ENCODE data around the gene BABAM2. TPM values are rescaled to one million over a fixed set of nuclear protein-coding genes. Genes with fewer than 3 reads are reported as not detected.

Gene BABAM2
- polyA plus RNA-seq, 3 donors, result 33.2 to 52.8 (median 49.3) TPM

- H3K4me1 Mint-ChIP-seq, result peaks cover 8% of the 10 kb centered on the region
- no peak overlapping the region for H3K4me2 ChIP-seq (replicated peaks; ENCODE audit: extremely low read depth, low read length, poor library complexity, severe bottlenecking)
- H3K4me3 Mint-ChIP-seq, result no peak overlapping the region
- no peak overlapping the region for H3K27ac ChIP-seq (ENCODE audit: low read depth in 1 of 2, low read length in 2 of 2)
- no peaks in the 10 kb centered on the region for H3K27me3 Mint-ChIP-seq (ENCODE audit: low read depth in 3 of 3)
- no peak overlapping the region for H2AFZ ChIP-seq (ENCODE audit: insufficient read depth, low read depth, low read length, poor library complexity, severe bottlenecking)
- intact Hi-C loops (cut with micrococcal nuclease), result no loop called here
- DNase-seq, result no peak
- H3K9me3 Mint-ChIP-seq, result peaks cover 0 to 3% (median 0%) of the 10 kb centered on the region in 7 donors
- no peak for TF ChIP-seq CTCF (IDR thresholded peaks at IDR 0.05)
- no peaks in the 10 kb centered on the region for H3K27me3 ChIP-seq (ENCODE audit: control insufficient read depth in 2 of 2, insufficient read depth in 2 of 2, low read length in 2 of 2)
- no peak overlapping the region for H3K9ac ChIP-seq (ENCODE audit: insufficient read depth, low read length, poor library complexity, severe bottlenecking)
- no peak overlapping the region for H3K4me3 ChIP-seq (replicated peaks in 1 of 3; ENCODE audit: low read depth in 2 of 3, low read length in 3 of 3)
- peaks cover 0 to 8% of the 10 kb centered on the region in 2 donors for H3K4me1 ChIP-seq (ENCODE audit: control insufficient read depth in 1 of 2, insufficient read depth in 2 of 2, low read length in 2 of 2)
- H3K36me3 ChIP-seq (replicated peaks in 1 of 2; ENCODE audit: control insufficient read depth in 1 of 2, insufficient read depth in 2 of 2, low read length in 2 of 2), result no peaks in the 10 kb centered on the region
- peaks cover 18 to 20% of the 10 kb centered on the region in 2 donors for H3K36me3 Mint-ChIP-seq
- no peaks in the 10 kb centered on the region for H3K9me3 ChIP-seq (replicated peaks in 1 of 2; ENCODE audit: control insufficient read depth in 1 of 2, insufficient read depth in 1 of 2, low read length in 2 of 2)
- H3K79me2 ChIP-seq (ENCODE audit: insufficient read depth, low read length), result no peaks in the 10 kb centered on the region
- H4K20me1 ChIP-seq (ENCODE audit: insufficient read depth, low read length), result no peaks in the 10 kb centered on the region
- WGBS (ENCODE audit: insufficient coverage), result 100% methylated on average over 1 of the region's 4 CpGs
- no peak overlapping the region for H3K27ac Mint-ChIP-seq
These were observed 272.5 kb downstream of the BABAM2 start for GRCh38 chr2:28163028-28163427.

- Mint-ChIP-seq H3K4me3 (no peak overlapping the region), H3K4me1 (peaks cover 8% of the 10 kb centered on the region), H3K36me3 (peaks cover 17 to 20% of the 10 kb centered on the region in 2 donors), H3K9me3 (peaks cover 0 to 3% (median 0%) of the 10 kb centered on the region in 7 donors), H3K27me3 (ENCODE audit: low read depth in 3 of 3) (no peaks in the 10 kb centered on the region), H3K27ac (no peak overlapping the region)
- no peak overlapping the region for H3K4me3 ChIP-seq (replicated peaks in 1 of 3; ENCODE audit: low read depth in 2 of 3, low read length in 3 of 3)
- 100% methylated on average over 2 of the region's 6 CpGs for WGBS (ENCODE audit: insufficient coverage)
- H4K20me1 ChIP-seq (ENCODE audit: insufficient read depth, low read length), result no peaks in the 10 kb centered on the region
- no peak overlapping the region for H3K27ac ChIP-seq (ENCODE audit: low read depth in 1 of 2, low read length in 2 of 2)
- H3K9ac ChIP-seq (ENCODE audit: insufficient read depth, low read length, poor library complexity, severe bottlenecking), result no peak overlapping the region
- no peak overlapping the region for H2AFZ ChIP-seq (ENCODE audit: insufficient read depth, low read depth, low read length, poor library complexity, severe bottlenecking)
- TF ChIP-seq CTCF (IDR thresholded peaks at IDR 0.05), result no peak
- H3K79me2 ChIP-seq (ENCODE audit: insufficient read depth, low read length), result no peaks in the 10 kb centered on the region
- no peak for DNase-seq
- H3K4me2 ChIP-seq (replicated peaks; ENCODE audit: extremely low read depth, low read length, poor library complexity, severe bottlenecking), result no peak overlapping the region
- H3K27me3 ChIP-seq (ENCODE audit: control insufficient read depth in 2 of 2, insufficient read depth in 2 of 2, low read length in 2 of 2), result no peaks in the 10 kb centered on the region
- no peaks in the 10 kb centered on the region for H3K9me3 ChIP-seq (replicated peaks in 1 of 2; ENCODE audit: control insufficient read depth in 1 of 2, insufficient read depth in 1 of 2, low read length in 2 of 2)
- intact Hi-C loops (cut with micrococcal nuclease), result no loop called here
- H3K4me1 ChIP-seq (ENCODE audit: control insufficient read depth in 1 of 2, insufficient read depth in 2 of 2, low read length in 2 of 2), result peaks cover 0 to 8% of the 10 kb centered on the region in 2 donors
- no peaks in the 10 kb centered on the region for H3K36me3 ChIP-seq (replicated peaks in 1 of 2; ENCODE audit: control insufficient read depth in 1 of 2, insufficient read depth in 2 of 2, low read length in 2 of 2)
These were observed 273.2 kb downstream of the BABAM2 start for GRCh38 chr2:28163627-28164279.
